Activated CD4-positive, alpha-beta T cell treated with anti-CD3 and anti-CD28 coated beads, Interleukin-2, amount 50 U/mL, for 4 hours (primary cell): Measurements from ENCODE around the gene TM4SF1.

Source experiments
- DNase-seq, 2 experiments: peaks; one replicate each; pipeline ENCODE4 v3.0.0-alpha.2; 2020

Gene TM4SF1

DNA sequence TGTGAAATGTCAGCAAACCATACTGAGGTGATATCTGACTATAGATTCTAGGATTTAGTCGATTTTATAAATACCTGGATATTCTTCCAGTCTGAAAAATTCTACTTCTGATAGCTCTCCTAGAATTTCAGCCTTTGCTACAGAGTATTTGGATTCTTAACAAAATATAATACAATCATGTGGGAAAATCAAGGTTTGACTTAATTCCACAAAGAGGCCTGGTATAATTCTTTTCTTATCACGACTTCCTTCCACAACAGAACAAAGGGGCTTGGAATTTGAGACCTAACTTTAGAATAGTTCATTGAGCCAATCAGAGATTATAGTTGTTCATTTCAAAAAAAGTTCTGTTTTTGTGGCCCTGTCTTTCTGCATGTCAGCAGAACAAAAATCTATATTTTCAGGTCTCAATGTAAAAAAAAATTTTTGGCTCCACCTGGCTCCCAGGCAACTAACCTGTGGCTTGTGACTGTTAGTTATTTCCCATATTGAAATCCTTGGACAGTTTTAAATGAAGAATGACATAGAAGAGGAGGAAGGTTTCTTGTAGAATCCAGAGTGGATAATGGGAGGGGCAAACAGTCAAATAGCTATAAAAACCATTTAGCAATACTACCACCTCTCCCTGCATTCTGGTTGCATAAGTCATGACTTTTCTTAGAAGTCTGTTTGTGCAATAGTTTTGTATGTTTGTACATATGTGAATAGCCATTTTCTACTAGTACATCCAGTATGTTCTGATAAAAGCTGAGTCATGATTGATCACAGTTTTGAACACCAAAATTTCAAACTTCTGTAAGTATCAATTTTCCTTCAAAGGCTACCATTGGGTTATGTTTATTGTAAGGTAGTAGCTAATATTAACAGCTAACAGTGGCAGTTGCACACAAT lies 4.0 kb downstream of the TM4SF1 start:
- no peak for DNase-seq

DNA sequence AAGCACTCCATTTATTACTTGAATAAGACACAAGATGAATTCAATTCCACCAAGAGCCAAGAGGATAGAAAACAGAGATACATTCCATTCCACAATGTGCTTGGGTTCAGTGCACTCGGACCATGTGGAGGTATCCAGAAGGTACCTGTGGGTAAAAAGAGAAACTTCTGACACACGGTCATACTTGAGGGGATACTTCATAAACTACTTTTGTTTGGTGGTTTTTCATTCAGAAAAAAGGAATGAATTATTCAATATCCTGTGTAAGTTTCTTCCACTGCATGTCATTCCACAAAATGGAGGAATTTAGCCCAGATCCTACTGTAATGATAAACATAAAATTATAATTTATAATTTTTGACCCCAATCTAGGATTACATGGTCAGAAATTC lies 5.7 kb downstream of the TM4SF1 start:
- no peak for DNase-seq

DNA sequence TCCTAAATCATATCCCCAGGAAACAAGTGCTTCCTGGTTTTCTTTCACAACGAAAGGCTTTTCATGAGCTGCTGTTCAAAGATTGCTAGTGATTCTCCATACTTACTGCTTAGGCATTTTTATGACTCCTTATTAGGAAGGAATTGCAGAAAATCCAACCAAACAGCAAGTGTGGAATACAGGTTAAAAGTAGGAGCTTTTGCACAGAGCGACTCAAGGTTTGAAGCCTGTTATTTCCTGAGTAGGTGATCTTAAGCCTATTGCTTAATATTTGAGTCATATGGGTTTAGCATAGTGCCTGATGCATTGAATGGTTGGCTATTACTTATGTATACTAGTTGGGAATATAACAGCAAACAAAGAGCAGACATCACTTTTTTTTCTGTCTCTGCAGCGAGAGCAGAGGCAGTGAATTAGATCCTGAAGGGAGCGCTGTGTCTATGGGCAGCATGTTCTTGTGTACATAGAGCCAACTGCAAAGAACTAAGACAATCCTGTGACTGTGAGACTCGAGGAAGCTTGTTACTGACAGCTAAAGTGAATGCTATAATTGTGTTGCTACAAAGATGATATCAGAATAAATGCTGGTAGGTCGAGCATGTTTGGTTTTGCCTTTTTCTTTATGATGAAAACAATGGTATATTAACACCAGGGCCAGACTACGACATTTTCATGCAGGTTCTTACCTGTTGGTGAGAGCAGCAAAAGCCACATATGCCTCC lies 6.3 kb downstream of the TM4SF1 start:
- no peak for DNase-seq

GRCh38 chr3:149369991-149370866 lies 7.2 kb downstream of the TM4SF1 start:
- DNase-seq: no peak

- DNase-seq: no peak
Observed at GRCh38 chr3:149368674-149369497, 8.6 kb downstream of the TM4SF1 start.

GRCh38 chr3:149368201-149368673 lies 9.2 kb downstream of the TM4SF1 start:
- no peak for DNase-seq

DNA sequence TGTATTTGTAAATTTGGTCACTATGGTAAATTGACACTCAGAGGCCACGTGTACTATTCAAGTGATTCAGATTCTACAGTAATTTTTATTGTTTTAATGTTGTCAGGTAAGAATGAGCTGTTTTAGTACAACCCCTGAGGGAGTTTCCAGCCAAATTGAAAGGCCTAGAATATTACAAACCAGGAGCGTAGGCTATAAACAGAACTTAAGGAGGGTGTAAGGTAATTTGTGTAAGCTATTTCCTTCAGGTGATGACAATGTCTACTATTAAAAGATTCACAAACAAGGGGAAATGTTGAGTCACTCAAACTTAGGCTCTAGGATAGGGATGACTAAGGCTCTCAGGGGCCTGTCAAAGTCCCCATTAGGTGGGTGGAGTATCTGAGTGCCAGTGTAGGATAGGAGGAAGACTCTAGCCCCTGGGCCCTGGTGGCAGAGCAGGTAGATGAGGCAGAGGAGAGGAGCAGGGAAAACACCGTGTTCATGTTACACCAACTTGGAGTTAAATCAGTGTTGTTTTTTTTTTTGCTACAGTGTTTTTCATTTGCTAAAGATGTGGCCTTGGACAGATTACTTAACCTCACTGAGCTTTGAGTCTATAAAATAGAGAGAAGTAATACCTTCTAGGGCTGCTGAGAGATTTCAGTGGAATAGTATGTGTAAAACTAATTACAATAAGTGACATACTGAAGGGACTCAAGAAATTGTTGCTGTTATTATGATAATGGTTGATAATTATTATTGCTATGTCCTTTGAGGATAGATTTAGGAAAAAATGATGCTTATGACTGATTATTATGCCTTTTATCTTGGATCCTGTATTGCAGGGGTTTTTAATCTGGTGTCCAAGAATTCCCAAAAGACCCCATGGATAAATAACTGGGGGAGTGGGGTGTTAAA lies 10.3 kb downstream of the TM4SF1 start:
- no peak for DNase-seq

DNA sequence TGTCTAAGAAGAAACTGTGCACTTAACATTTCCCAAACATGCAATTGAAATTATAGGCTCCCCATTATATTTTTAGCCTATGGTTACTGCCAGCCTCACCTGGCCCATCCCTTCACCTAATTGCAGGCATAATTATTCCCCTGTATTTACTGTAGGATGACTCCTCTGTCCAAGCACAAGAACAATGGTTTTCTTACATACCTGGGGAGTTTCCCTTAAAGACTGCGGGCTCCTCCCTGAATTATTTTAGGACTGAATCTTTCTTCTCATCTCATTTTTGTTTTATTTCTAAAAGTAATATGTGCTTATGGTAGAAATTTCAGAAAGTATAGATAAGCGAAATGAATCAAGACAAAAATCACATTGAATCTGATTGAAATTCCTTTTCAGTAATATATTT lies 11.4 kb downstream of the TM4SF1 start:
- DNase-seq: no peak

GRCh38 chr3:149364624-149365023 lies 12.8 kb downstream of the TM4SF1 start:
- no peak for DNase-seq

- DNase-seq: no peak
Observed at GRCh38 chr3:149363053-149363452, 14.4 kb downstream of the TM4SF1 start.

DNA sequence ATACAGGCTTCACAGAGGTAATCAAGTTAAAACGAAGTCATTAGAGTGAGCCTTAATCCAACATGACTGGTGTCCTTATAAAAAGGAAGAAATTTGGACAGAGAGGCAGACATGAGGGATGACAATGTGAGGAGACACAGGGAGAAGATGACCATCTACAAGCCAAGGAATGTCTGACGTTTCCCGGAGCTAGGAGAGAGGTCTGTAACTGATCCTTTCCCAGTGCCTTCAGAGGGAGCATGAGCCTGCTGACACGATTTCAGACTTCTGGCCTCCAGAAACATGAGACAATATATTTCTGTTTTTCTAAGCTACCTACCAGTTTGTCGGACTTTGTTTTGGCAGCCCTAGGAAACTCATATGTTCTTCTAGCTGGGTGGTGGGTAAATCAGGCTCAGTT lies 15.1 kb downstream of the TM4SF1 start:
- no peak for DNase-seq

GRCh38 chr3:149356630-149357029 lies 20.8 kb downstream of the TM4SF1 start:
- no peak for DNase-seq

GRCh38 chr3:149356044-149356592 lies 21.3 kb downstream of the TM4SF1 start:
- DNase-seq: no peak

DNA sequence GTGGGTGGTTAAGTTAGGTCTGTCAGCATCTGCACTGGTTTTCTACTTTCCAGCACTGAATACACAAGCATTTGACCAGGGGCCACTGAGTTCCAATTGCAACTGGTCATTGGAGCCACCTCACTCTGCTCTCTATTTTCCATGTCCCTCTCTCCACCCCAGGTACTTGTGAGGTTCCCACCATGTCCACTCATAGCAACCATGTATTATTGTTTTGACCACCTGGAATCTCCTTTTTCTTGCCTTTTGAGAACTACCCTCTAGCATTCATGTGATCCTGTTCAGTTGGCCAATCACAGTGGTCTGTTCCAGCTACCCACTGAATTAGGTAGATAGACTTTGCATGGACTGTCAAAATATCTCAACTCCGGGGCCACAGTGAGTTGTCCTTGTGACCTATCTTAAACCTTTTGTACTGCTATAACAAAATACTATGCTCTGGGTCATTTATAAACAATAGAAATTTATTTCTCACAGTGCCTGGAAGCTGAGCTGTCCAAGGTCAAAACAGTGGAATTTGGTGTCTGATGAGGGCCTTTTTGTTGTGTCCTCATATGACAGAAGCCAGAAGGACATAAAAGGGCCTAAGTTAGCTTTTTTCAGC lies 23.8 kb downstream of the TM4SF1 start:
- no peak for DNase-seq

DNA sequence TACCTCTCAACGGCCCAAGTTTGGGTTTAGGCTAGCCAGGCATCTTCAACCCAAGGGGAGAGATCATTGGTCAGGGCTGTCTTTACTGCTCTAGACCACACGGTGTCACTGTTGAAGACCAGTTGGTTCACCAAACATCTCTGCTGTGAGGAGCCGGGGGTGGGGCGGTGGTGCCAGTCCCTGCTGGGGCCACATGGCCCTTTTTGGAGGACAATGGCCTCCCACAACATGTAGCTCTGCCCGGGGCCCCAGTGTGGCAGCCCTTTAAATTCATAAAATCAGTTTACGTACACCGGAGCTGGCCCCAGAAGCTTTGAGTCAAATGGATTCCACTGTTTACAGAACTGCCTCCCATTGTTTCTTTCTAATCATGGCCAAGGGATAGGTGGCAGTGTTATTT lies 24.9 kb downstream of the TM4SF1 start:
- peak in 1 of 2 experiments; percentile 0 for DNase-seq

DNA sequence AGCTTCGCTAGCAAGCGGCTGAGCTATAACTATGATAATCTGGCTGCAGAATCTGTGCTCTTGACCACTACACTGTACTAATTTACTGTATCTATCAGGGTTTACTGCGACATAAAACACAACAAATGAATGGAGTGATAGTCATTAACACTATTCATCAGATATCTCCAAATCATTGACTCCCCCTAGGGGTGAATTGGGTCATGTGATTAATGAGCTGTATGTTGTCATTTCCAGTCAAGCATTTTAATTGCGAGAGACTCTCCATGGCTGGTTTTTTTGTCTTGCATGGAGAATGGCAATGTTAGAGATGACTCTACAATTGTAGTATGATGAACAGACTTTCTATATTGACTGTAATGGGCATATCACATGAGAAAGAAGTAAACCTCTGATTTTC lies 33.5 kb downstream of the TM4SF1 start:
- DNase-seq: no peak

- no peak for DNase-seq
Observed at GRCh38 chr3:149342413-149343380, 34.8 kb downstream of the TM4SF1 start.

DNA sequence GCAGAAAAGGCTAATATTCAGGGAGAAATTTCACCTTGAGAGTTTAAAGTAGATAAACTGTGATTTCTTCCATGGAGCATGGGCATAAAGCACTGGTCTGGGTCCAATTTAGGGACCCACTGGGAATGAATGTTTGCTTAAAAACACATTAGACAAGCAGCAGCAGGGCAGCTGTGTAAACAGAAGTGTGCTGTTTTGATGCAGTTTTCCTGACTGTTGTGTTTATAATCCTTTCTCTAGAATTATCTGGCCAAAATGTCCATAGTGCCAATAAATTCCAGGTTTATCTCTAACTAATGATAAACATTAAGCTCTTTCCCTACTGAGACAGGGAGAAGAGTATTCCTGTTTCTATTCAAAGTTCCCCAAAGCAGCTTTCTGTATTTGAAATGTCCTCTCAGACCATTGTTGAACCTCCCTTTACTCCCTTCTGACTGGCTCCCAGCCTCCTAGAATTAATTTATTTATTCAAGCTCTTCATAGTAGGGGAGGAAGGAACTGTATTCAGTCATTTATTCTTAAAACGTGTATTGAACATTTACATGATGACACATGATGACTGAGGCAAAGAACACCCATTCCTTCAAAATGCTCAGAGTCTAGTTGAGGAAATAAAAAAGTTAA lies 37.0 kb downstream of the TM4SF1 start:
- no peak for DNase-seq

GRCh38 chr3:149339931-149340309 lies 37.5 kb downstream of the TM4SF1 start:
- DNase-seq: no peak
